Coronary artery (tissue), 2 donors: Measurements from ENCODE around the gene OPCML.

Source experiments
- DNase-seq: peaks from one replicate; pipeline ENCODE4 v3.0.0-alpha.2; 2017; ENCODE audit warnings: low spot score
- H3K27ac ChIP-seq, 2 donors: fragments of 200-600 bp; sonication (generic); one replicate each; pipeline ENCODE4 v1.5.1; 2016 to 2019
- H3K4me3 ChIP-seq: fragments of 200-600 bp; sonication (generic); 2 replicates; pipeline ENCODE4 v1.5.1; 2016; ENCODE audit warnings: mild to moderate bottlenecking, moderate library complexity
- CTCF ChIP-seq: fragments of 200-600 bp; sonication (generic); IDR thresholded peaks from one replicate; pipeline ENCODE4 v1.5.1; 2019; ENCODE audit warnings: antibody characterized with exemption

OPCML gene

GRCh38 chr11:132840660-132841059, 691.6 kb downstream of the OPCML start:
- no peak overlapping the region for H3K4me3 ChIP-seq

GRCh38 chr11:132840191-132840590, 692.1 kb downstream of the OPCML start:
- no peak for DNase-seq
- TF ChIP-seq CTCF = no peak
- Histone ChIP-seq H3K4me3 (no peak overlapping the region), H3K27ac (no peak overlapping the region)

More at GRCh38 chr11:132840660-132841059, 691.6 kb downstream of the OPCML start:
- H3K27ac ChIP-seq = no peak overlapping the region
- DNase-seq = no peak
- no peak for TF ChIP-seq CTCF

- H3K4me3 ChIP-seq = no peak overlapping the region
- DNase-seq = no peak
- TF ChIP-seq CTCF = no peak
- H3K27ac ChIP-seq = no peak overlapping the region
Measured at GRCh38 chr11:132839236-132839945, 692.9 kb downstream of the OPCML start.

- TF ChIP-seq CTCF = no peak
- no peak for DNase-seq
- Histone ChIP-seq H3K4me3 (no peak overlapping the region), H3K27ac (no peak overlapping the region)
Measured at GRCh38 chr11:132838627-132839026, 693.7 kb downstream of the OPCML start.

- Histone ChIP-seq H3K4me3 (no peak overlapping the region), H3K27ac (no peak overlapping the region)
- TF ChIP-seq CTCF = no peak
- no peak for DNase-seq
Measured at GRCh38 chr11:132831272-132831671, 701.0 kb downstream of the OPCML start.

GRCh38 chr11:132824642-132825041, 707.7 kb downstream of the OPCML start:
- DNase-seq = no peak
- Histone ChIP-seq H3K27ac (no peak overlapping the region), H3K4me3 (no peak overlapping the region)
- no peak for TF ChIP-seq CTCF

- no peak for DNase-seq
- Histone ChIP-seq H3K4me3 (no peak overlapping the region), H3K27ac (no peak overlapping the region)
- TF ChIP-seq CTCF = no peak
Measured at GRCh38 chr11:132822276-132822675, 710.0 kb downstream of the OPCML start.
